ENCODE data around the gene PTPRJ.
A peak's percentile ranks its signal among the peaks of the same experiment; 100 is the strongest.

Gene PTPRJ

DNA sequence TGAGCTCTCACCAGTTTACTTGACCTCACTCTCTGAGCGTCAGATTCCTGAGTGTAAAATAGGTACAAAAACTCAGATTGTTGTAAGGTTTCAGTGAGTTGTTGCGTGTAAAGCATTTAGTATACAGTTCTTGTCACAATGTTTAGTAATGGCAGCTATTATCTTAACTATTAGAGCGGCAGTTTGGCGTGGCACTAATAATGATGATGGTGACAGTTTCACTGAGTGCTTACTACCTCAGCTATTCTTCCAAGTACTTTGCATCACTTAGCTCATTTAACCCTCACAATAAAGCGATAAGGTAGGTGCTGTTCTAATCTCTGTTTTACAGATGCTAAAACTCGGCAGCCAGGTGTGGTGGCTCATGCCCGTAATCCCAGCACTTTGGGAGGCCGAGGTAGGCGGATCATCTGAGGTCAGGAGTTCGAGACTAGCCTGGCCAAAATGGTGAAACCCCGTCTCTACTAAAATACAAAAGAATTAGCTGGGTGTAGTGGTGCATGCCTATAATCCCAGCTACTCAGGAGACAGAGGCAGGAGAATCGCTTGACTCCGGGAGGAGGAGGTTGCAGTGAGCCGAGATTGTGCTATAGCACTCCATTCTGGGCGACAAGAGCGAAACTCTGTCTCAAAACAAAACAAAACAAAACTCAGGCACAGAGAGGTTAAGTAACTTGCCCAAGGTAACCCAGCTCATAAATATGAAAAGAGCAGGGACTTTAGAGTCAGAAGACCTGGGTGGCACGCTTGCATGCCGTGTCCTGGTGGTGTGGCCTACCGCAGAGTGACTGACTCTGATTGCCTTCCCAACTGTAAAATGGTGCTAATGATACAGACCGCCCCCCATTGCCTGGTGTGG lies 76.2 kb downstream of the PTPRJ start:
- TF ChIP-seq, protein P1, sequence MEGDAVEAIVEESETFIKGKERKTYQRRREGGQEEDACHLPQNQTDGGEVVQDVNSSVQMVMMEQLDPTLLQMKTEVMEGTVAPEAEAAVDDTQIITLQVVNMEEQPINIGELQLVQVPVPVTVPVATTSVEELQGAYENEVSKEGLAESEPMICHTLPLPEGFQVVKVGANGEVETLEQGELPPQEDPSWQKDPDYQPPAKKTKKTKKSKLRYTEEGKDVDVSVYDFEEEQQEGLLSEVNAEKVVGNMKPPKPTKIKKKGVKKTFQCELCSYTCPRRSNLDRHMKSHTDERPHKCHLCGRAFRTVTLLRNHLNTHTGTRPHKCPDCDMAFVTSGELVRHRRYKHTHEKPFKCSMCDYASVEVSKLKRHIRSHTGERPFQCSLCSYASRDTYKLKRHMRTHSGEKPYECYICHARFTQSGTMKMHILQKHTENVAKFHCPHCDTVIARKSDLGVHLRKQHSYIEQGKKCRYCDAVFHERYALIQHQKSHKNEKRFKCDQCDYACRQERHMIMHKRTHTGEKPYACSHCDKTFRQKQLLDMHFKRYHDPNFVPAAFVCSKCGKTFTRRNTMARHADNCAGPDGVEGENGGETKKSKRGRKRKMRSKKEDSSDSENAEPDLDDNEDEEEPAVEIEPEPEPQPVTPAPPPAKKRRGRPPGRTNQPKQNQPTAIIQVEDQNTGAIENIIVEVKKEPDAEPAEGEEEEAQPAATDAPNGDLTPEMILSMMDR (conservative IDR thresholded peaks at IDR 0.05; ENCODE audit: low read depth), result no peak
- no peak for DNase-seq (ENCODE audit: low spot score)
- no peak overlapping the region for H3K27ac ChIP-seq
- ChIA-PET POLR2A (ENCODE audit: low non-redundant PET) (no interaction called here), CTCF (interaction anchor here (0.6 to 1.0 kb wide), 2 partner anchors 24 to 53 kb away, joined by 3 read pairs; no protein-coding TSS in a partner anchor)

DNA sequence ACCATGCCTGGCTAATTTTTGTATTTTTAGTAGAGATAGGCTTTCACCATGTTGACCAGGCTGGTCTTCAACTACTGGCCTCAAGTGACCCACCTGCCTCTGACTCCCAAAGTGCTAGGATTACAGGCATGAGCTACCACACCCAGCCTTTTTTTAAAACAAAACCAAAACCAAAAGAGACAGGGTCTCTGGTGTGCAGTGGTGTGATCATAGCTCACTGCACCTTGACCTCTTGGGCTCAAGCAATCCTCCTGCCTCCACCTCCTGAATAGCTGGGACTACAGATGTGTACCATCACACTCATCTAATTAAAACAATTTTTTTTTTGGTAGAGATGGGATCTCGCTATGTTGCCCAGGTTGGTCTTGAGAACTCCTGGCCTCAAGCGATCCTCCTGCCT lies 77.7 kb downstream of the PTPRJ start:
- TF ChIP-seq, protein P1 (conservative IDR thresholded peaks at IDR 0.05; ENCODE audit: low read depth), result no peak
- POLR2A ChIA-PET (ENCODE audit: low non-redundant PET), result no interaction called here
- CTCF ChIA-PET, result no interaction called here
- no peak overlapping the region for H3K27ac ChIP-seq
- no peak for DNase-seq (ENCODE audit: low spot score)

DNA sequence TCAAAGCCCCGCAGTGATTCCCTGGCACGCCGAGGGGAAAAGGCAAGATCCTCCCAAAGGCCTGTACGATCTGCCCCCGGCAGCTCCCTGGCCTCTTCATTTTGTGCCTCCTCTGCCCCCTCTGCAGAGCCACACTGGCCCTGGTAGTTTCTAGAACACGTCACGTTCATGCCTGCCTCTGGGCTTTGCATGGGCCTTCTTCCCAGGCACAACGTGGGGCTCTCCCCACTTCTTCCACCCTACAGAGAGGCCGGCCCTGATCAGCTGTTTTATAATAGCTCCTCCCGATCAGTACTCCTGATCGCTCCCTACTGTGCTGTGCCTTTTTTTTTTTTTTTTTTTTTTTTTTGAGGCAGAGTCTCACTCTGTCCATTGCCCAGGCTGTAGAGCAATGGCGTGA lies 78.4 kb downstream of the PTPRJ start:
- no peak overlapping the region for H3K27ac ChIP-seq
- TF ChIP-seq, protein P1 (conservative IDR thresholded peaks at IDR 0.05; ENCODE audit: low read depth), result no peak
- CTCF ChIA-PET, result no interaction called here
- POLR2A ChIA-PET (ENCODE audit: low non-redundant PET), result no interaction called here
- no peak for DNase-seq (ENCODE audit: low spot score)

DNA sequence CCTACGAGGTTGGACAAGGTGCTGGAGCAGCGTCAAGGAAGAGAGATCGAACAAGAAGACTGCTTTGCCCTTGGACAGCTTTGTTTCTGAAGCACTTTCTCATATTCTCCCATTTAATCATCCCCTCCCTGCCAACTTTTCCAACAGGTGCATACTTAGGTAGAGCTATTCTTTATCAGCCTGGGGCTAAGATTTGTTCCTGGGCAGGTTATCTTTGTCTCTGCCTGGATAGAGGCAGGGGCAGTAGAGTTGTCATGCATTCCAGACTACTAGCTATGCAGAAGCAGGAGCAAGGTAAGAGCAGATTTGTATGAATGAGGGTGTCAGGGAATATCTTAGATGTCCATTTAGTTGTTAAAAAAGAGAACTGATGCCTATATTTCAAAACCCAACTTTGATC lies 82.3 kb downstream of the PTPRJ start:
- POLR2A ChIA-PET (ENCODE audit: low non-redundant PET), result no interaction called here
- no peak overlapping the region for H3K27ac ChIP-seq
- DNase-seq (ENCODE audit: low spot score), result no peak
- CTCF ChIA-PET, result interaction anchor here (0.6 kb wide), 1 partner anchor 128 kb away, joined by 3 read pairs; no protein-coding TSS in a partner anchor
- TF ChIP-seq, protein P1 (conservative IDR thresholded peaks at IDR 0.05; ENCODE audit: low read depth), result no peak

DNA sequence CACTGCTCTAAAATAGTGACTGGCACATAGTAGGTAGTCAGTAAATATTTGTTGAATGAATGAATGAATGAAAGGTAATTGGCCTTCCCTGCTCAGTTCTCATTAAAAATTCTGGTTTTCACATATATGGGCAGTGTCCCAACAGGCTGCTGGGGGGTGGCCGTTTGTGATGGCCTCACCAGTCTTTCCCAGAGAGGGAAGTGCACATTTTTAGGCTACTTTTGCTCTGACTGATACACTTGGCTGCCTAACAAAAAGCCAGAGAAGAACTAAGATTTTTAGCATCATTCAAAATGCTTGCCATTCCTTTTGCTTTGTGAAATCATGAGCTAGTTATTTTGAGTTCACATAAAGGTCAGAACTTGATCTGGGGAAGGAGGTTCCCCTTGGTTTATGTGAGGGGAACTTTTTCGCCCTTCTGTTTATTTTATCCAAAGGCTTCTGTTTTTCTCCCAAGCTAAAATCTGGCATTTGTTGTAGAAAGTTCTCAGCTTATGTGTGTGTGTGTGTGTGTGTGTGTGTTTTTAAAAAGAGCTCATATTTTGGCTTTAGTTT lies 83.1 kb downstream of the PTPRJ start:
- CTCF ChIA-PET, result no interaction called here
- TF ChIP-seq, protein P1 (conservative IDR thresholded peaks at IDR 0.05; ENCODE audit: low read depth), result no peak
- POLR2A ChIA-PET (ENCODE audit: low non-redundant PET), result no interaction called here
- DNase-seq (ENCODE audit: low spot score), result peak; percentile 26
- no peak overlapping the region for H3K27ac ChIP-seq

DNA sequence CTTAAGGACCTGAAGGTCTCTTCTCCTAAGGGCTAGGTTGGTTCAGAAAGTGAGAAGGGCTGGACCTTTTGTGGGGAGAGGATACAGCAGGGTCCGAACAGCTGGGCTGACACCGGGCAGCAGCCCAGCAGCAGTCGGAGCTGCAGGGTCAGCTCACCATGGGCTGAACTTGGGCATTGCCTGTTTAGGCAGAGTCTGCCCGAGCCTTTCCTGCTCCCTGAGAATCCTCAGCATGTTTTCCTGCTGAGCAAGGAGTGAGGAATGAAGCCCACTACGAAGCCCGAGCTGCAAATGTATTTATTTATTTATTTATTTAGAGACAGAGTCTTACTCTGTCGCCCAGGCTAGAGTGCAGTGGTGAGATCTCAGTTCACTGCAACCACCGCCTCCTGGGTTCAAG lies 83.9 kb downstream of the PTPRJ start:
- CTCF ChIA-PET, result no interaction called here
- TF ChIP-seq, protein P1 (conservative IDR thresholded peaks at IDR 0.05; ENCODE audit: low read depth), result no peak
- POLR2A ChIA-PET (ENCODE audit: low non-redundant PET), result no interaction called here
- DNase-seq (ENCODE audit: low spot score), result no peak
- H3K27ac ChIP-seq, result no peak overlapping the region
